NCI-H1930 (cell line): ENCODE measurements around the gene GUCA1A.
"Not testable (repeated sequence)": the region's sequence is repeated elsewhere in the genome, so short reads cannot be mapped to it uniquely, and the experiment has no call there.

ENCODE experiments used
- DNase-seq, 2 experiments: peaks; one replicate each; lab custom pipeline; 2025; lab: John Stamatoyannopoulos, UW

GUCA1A gene

DNA sequence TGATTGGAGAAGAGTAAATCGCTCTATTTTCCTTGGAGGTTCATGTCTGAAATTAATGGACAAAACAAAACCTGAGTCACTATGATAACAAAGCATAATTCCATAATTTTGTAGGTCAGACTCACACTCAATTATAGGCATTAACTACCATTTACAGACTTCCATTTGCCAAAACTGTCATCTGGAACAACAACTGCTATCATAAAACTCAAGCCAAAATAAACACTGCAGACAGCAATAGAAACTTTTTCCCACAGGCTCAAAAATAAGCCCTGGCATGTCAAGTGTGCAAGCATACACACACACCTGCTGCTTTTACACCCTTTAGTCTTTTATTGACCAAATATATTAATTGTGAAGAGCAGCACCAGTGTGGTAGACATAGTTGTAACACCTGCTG lies 37.4 kb downstream of the GUCA1A start:
- no peak for DNase-seq

DNA sequence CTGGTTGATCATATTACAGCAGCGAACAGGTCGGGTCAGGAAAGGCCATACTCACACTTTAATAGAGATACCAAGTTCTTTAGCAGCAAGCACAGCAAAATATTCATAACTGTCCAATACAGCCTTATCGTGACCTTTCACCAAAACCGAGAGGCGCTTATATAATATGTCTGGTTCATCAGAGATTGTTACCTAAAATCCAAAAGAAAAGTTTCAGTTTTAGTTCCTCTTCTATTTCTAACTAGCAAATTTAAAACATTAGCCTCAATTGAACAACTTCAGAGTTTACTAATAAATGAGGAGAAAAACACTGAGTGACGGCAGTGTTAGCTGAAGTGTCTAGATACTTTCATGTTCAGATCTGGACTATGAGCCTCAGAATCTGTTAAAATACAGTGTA lies 38.6 kb downstream of the GUCA1A start:
- DNase-seq = no peak

DNA sequence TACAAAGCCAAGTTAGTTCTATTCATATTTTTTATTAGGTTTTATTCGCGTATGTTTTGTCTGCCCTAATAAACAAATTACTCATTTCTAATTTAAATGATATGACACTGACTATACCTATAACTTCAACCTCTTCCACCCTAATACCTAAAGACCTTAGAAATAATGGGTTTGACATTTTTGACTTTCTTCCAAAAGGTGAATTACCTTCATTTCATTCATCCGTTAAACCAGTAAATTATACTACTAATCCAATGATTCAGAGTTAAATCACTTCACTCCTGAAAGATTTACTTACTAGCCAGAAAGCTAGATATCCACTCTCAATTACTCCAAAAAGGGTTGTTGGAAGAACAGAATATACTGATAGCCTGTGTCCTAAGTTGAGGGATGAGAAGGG lies 39.3 kb downstream of the GUCA1A start:
- DNase-seq = no peak

DNA sequence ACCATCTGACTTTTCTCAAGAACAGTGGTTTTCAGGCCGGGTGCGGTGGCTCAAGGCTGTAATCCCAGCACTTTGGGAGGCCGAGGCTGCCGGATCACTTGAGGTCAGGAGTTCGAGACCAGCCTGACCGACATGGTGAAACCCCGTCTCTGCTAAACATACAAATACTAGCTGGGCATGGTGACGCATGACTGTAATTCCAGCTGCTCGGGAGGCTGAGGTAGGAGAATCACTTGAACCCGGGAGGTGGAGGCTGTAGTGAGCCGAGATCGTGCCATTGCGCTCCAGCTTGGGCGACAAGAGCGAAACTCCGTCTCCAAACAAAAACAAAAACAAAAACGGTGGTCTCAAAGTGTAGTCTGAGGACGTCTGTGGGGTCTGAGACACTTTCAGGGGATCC lies 43.3 kb downstream of the GUCA1A start:
- DNase-seq = not testable (repeated sequence)

DNA sequence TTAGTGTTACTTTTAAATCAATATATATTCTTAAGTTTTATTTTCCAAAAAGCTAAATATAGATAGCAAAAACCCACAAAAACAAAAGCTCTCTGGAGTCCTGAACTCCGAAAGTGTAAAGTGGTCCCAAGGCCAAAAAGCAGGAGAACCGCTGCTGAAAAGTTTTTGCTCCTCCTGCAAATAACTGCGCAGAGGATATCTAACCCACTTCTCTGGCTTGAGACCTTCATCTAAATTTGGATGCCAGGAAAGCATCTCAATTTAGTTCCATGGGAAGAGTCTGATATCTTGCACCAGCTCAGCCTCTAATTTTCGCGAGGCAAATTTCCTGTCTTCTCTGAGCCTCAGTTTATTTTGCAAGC lies 44.0 kb downstream of the GUCA1A start:
- no peak for DNase-seq

DNA sequence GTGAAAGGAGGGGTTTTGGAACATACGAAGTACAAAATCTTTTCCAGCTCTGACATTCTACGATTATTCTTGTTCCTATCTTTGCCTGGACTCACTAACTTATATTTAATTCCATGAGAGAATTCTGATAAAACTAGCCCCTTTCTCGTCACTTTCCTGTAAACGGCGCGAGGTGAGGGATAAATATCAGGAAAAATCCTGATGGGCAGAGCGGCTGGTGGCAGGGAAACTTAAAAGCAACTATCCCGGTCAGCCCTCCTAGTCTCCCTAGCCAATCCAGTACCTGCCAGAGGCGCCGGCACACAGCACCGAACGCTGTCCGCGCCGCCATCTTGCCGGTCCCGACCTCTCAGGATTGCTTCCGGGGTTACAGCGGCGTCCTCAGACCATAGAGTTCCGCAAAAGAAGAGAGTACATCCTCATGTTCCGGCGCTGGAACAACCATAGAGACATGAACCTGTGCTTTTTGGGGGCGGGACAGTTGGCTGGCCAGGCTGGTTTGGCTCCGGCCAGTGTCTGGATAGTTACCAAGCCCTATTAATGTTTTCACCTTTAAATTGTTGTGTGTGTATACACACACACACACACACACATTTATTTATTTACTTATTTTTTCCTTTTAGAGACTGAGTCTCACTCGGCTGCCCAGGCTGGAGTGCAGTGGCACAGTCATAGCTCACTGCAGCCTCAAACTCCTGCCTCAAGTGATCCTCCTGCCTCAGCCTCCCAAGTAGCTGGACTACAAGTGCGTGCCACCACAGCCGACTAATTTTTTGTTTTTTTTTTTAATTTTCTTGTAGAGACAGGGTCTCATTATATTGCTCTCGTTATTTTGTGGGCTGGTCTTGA lies 44.6 kb downstream of the GUCA1A start, which contains the start of gene MRPS10:
Gene MRPS10 (minus strand): TSS at position 343 of the 849 bp plus-strand sequence. CDS start 12 bp downstream, at position 331.
- peak; percentile 91 to 95 for DNase-seq

DNA sequence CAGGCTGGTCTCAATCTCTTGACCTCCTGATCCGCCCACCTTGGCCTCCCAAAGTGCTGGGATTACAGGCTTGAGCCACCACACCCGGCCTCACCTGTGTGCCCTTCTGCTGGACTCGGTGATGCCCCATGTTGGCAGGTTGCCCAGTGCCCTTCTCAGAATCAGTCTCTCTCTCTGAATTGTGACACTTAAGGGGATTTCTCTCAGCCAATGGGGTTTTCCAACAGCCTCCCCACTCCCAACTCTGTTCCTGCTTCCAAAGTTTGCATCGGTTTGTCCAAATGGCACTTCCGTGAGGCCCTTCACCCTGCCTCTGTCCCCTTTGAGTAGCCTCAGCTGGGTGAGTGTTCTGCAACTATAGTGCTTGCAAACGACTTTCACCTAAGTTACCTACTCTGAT lies 47.6 kb downstream of the GUCA1A start:
- no peak for DNase-seq

DNA sequence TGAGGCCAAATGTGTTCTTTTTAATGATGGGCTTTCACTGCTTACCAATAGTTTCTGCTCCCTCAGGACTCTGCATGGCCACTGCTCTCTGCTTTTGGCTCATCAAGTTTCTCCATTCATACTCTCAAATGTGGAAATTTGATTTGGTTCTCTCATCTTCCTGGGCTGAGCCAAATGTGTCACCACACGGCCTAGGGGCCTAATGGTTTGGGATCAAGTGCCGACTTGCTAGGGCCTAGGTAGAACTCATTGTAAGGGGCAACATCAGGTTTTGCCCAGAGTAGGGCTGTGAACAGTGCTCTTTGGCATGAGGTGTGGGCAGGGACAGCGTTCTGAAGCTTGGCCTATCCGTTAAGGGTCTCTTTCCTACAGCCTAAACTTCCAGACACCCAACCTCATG lies 48.4 kb downstream of the GUCA1A start:
- no peak for DNase-seq

DNA sequence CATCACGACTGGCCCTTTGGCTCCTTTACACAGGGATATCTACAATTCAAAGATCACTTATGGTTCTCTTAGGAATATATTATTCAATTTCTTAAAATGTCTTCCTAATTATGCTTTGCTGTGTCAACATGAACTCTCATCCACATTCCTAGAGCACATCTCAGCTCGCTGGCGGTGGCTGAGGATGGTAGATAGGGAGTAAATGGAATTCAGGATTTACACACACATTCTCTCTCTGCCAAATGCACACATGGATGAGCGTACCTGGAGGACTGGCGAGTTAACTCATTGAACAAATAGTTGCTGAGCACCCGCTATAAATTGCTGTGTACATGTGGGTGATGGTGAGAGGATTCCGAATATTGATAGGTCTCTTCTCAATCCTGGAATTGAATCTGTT lies 49.3 kb downstream of the GUCA1A start:
- no peak for DNase-seq

DNA sequence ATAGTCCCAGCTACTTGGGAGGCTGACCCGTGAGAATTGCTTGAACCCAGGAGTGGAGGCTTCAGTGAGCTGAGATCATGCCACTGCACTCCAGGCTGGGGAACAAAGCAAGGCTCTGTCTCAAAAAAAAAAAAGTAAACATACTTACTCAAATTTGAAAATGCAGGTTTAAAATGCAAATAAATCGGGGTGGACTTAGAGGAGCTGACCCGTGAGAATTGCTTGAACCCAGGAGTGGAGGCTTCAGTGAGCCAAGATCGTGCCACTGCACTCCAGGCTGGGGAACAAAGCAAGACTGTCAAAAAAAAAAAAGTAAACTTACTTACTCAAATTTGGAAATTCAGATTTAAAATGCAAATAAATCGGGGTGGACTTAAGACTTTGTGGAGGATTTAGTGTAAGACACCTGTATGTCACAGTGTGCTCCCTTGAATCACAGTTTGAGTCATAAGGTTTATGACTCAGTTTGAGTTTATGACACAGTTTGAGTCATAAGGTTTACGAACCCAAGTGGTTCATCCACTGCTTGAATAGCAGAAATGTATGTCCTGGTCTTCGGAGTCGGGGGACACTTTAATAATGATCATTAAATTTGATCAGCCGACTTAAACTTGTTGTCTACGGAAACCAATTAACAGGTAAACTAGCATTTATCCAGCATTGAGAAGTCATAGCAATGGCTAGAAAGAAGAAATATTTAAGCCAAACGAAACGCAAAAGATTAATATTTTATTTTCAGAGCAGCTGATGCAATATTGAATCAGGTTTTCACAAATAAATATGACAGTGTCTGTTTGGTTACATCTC lies 51.3 kb downstream of the GUCA1A start:
- DNase-seq = no peak

DNA sequence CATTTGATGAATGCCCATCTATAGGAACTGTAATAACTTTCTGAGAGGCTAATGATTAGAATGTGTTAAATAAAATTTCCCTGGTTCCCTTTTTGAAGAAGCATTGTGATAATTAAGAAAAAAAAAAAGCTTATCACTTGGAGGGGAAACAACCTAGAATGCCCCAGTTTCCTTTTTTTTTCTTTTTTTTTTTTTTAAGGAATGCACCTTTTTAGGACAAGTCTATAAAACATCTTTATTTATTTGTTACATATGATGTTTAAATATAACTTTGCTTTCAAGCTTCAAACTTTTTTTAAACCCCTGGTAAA lies 51.8 kb downstream of the GUCA1A start:
- no peak for DNase-seq

DNA sequence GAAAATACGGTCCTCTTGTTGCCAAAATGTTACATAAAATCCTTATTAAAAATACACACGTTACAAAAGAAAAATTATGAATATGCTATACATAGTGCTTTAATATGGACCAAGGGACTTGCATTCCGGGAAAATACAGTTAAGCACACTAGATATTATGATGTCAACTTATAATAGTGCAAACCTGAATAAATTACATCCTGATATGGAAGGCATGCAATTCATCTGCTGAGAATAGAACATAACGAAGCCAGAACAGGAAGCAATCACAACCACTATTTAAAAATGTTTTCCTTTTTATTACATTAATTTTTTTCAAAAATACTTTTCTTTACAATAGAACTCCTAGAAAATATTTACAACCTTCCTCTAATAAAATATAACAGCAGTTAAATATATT lies 52.3 kb downstream of the GUCA1A start:
- DNase-seq = no peak

DNA sequence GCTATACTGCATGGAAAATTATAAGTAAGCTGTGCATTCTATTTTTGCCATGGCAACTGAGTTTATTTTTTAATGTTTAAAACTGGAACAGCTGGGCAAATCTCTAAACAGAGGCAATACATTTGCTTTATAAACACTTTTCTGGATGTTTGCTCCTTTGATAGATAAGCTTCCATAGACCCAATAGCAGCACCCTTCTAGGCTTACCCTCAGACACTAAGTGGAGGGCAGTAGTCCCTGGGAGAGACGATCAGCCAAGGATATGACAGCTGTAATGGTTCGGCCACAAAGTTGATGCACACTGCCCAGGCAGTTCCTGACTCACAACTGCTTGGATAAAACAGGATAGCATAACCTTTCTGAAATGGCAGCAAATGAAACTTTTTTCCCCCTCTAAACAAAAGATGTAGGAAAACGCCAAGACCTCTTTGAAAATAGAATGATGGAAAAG lies 53.0 kb downstream of the GUCA1A start:
- no peak for DNase-seq

DNA sequence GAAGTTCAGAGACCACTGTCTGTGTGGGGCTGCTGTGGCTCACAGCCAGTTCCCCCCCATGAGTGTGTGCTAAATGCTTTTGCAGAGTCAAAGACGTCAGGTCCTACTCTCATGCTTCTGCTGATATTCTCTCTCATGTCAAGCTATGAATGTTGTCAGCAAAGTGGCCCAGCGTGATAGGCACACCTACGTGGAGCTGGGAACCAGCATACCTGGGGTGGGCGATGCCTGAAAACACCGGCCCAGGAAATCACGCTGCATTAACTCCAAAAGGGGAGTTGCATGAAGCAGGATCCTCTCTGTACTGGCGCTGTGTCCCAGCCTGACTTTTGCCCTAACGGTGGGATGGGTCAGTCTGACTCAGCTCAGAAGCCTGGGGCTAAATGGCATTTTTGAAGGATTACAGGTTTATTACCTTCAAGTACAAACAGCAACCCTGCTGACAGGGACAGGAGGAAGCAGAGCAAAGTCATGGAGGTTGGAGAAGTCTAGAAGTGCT lies 53.5 kb downstream of the GUCA1A start:
- no peak for DNase-seq

DNA sequence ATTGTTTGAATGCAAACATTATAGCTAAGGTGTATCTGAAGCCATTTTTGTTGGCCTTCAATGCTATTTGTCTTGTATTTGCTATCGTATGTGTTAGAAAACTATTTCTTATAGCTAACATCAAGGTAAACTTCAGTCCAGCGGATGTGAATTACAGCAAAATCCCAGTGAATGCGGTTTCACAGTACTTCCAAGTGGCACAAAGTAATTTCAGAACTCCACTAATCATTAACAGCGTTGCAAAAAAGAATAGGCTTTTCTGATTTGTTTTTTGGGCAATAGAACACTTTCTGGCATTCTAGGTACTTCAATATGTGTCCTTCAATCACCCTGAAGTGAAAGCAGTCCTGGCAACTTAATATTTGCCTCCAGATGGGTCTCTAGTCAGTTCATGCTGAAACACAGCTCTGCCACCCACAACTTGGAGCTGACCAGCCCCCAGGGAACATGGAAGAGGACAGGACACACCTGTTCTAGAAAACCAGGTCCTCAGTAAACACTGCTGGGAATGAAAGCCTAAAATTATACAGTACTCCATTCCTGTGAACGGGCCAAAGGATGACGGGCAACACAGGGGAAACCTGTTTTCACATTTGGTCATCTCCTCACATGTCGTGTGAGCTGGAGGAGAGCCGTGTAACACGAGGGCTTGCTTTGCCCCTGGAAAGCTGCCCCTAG lies 54.1 kb downstream of the GUCA1A start:
- DNase-seq = no peak

DNA sequence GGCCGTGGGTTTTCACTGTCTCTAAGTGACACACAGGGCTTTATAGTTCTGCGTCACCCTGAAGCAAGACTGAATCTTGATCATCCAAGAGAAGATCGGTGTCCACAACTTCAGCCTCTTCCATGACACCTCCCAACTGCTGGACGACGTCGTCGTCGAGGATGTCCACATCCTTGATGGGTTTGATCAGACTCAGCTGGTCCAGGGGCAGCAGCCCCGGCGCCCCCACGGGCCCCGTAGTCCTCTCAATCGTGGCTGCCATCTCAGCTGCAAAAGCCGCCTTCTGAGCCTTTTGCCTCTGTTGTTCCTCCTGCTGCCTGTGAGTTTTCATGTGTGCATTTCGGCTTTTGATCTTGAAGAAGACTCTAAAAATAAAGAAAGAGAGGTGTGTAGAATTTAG lies 55.1 kb downstream of the GUCA1A start:
- DNase-seq = no peak
